ENCODE results near the gene ORAI1.

ORAI1 gene

DNA sequence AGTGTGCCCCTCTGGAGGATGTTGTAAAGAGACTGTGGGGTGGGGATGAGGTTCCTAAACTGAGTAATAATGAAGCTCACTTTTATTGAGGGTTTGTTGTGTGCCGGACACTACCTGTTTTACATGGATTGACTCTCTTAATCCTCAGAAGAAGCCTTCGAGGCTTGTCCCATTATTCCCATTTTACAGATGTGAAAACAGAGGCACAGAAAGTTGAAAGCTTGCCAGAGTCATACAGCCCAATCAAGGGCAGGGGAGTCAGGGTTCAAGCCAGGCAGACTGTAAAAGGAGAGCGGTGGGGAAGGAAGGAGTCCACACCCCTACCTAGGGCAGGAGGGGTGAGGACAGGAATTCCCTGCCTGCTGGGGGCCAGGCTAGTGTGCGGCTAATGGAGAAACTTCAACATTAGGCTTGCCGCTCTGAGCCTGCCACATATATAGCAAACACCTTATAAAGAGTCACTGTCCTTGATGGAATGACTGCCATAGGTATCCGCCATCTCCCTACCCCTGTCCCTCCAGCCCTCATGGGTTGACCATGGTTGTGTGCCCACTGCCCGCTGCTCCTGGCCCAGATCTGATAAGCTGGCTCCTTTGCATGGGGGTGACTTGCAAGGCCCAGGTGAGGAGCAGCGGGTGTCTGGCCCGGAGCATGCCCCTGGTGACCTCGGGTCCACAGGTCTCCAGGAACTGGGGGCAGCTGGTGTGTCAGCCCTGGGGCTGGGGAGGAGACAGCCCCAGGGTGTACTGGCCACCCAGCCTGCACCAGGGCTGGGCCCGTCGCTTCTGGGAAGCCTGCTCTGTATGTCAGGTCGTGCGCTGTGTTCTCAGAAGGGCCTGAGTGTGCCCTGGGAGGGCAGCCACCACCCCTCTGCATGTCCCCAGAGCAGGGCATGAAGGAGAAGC lies 12.2 kb downstream of the ORAI1 start:
- H3K4me3 ChIP-seq (ENCODE audit: low read depth, low read length), result no peak overlapping the region
- no peak for DNase-seq (ENCODE audit: low read depth)
- TF ChIP-seq, protein P1, sequence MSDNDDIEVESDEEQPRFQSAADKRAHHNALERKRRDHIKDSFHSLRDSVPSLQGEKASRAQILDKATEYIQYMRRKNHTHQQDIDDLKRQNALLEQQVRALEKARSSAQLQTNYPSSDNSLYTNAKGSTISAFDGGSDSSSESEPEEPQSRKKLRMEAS (IDR thresholded peaks at IDR 0.05; ENCODE audit: low read depth, low read length), result no peak
- no peak for TF ChIP-seq POLR2A (IDR thresholded peaks at IDR 0.05; ENCODE audit: extremely low read depth, insufficient read length)
- TF ChIP-seq, protein P2, sequence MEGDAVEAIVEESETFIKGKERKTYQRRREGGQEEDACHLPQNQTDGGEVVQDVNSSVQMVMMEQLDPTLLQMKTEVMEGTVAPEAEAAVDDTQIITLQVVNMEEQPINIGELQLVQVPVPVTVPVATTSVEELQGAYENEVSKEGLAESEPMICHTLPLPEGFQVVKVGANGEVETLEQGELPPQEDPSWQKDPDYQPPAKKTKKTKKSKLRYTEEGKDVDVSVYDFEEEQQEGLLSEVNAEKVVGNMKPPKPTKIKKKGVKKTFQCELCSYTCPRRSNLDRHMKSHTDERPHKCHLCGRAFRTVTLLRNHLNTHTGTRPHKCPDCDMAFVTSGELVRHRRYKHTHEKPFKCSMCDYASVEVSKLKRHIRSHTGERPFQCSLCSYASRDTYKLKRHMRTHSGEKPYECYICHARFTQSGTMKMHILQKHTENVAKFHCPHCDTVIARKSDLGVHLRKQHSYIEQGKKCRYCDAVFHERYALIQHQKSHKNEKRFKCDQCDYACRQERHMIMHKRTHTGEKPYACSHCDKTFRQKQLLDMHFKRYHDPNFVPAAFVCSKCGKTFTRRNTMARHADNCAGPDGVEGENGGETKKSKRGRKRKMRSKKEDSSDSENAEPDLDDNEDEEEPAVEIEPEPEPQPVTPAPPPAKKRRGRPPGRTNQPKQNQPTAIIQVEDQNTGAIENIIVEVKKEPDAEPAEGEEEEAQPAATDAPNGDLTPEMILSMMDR (IDR thresholded peaks at IDR 0.05; ENCODE audit: low read depth, low read length), result no peak

DNA sequence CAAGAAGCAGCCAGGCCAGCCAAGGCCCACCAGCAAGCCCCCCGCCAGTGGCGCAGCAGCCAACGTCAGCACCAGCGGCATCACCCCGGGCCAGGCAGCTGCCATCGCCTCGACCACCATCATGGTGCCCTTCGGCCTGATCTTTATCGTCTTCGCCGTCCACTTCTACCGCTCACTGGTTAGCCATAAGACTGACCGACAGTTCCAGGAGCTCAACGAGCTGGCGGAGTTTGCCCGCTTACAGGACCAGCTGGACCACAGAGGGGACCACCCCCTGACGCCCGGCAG lies 15.0 kb downstream of the ORAI1 start:
- DNase-seq (ENCODE audit: low read depth), result no peak
- H3K4me3 ChIP-seq (ENCODE audit: low read depth, low read length), result no peak overlapping the region

DNA sequence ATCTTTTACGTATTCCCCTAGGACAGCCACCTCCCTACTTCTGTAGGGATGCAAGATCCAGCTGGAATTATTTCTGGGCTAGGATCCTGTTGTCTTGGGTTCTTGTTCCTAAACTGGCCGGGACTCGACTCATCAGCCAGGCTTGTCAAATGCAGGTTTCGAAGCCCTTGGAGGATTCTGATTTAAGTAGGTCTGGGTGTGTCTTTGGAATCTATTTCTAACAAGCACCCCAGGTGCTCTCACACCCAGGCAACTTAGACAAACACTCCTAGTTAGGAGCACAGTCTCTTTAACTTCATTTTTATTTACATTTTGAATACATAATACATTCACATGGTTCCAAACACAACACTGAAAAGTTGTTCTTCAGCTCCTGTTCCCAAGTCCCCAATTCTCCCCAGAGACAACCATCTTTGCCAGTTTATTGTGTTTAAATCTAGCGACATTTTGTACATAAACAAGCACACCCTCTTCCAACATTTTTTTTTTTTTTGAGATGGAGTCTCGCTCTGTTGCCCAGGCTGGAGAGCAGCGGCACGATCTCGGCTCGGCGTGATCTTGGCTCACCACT lies 22.2 kb downstream of the ORAI1 start:
- DNase-seq (ENCODE audit: low read depth), result no peak
- TF ChIP-seq POLR2A (IDR thresholded peaks at IDR 0.05; ENCODE audit: extremely low read depth, insufficient read length), result no peak
- TF ChIP-seq, protein P1 (IDR thresholded peaks at IDR 0.05; ENCODE audit: low read depth, low read length), result no peak
- H3K4me3 ChIP-seq (ENCODE audit: low read depth, low read length), result no peak overlapping the region

More for the DNA sequence above, 15.0 kb downstream of the ORAI1 start:
- TF ChIP-seq, protein P1 (IDR thresholded peaks at IDR 0.05; ENCODE audit: low read depth, low read length), result no peak
- TF ChIP-seq POLR2A (IDR thresholded peaks at IDR 0.05; ENCODE audit: extremely low read depth, insufficient read length) (no peak), MYC (IDR thresholded peaks at IDR 0.05; ENCODE audit: low read depth, low read length) (no peak)
- TF ChIP-seq, protein P2 (IDR thresholded peaks at IDR 0.05; ENCODE audit: low read depth, low read length), result no peak

DNA sequence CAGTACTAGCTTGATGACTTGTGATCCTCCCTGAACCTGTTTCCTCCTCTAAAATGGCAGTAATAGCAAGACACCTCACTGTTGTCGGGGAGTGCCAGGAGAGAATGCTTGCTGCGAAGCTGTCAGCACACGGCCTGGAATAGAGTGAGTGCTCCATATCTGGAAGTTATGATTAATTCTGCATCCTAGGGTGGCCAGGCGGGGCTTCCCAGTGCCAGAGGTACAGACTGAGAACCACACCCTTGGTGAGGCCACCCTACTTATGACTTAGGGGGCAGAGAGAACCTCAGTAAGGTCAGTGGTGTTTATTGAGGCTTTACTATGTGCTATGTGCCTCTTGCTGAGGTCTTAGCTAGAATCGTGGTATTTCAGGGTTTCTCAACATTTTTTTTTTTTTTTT lies 23.0 kb downstream of the ORAI1 start:
- TF ChIP-seq POLR2A (IDR thresholded peaks at IDR 0.05; ENCODE audit: extremely low read depth, insufficient read length) (no peak), MYC (IDR thresholded peaks at IDR 0.05; ENCODE audit: low read depth, low read length) (no peak)
- TF ChIP-seq, protein P1 (IDR thresholded peaks at IDR 0.05; ENCODE audit: low read depth, low read length), result no peak
- TF ChIP-seq, protein P2 (IDR thresholded peaks at IDR 0.05; ENCODE audit: low read depth, low read length), result no peak
- no peak overlapping the region for H3K4me3 ChIP-seq (ENCODE audit: low read depth, low read length)

DNA sequence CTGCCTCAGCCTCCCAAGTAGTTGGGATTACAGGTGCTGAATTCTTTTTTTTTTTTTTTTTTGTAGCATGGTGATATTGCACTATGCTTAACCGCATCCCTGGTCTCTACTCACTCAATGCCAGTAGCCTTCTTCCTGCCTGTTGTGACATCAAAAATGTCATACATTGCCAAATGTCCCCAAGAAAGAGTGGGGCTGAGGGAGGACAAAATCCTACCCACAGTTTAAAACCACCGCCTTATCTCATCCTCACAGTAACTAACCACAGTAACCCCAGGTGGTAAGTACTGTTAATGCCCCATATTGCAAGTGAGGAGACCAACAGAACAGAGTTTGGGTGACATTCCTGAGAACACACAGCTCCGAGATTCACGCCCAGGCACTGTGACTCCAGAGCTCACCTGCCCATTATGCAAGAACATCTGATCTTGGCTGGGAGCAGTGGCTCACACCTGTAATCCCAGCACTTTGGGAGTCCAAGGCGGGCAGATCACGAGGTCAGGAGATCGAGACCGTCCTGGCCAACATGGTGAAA lies 23.6 kb downstream of the ORAI1 start:
- peak; percentile 91 for TF ChIP-seq MYC (IDR thresholded peaks at IDR 0.05; ENCODE audit: low read depth, low read length)
- TF ChIP-seq, protein P1 (IDR thresholded peaks at IDR 0.05; ENCODE audit: low read depth, low read length), result peak; percentile 68
- TF ChIP-seq, protein P2 (IDR thresholded peaks at IDR 0.05; ENCODE audit: low read depth, low read length), result no peak
- DNase-seq (ENCODE audit: low read depth), result peak; percentile 100
- H3K4me3 ChIP-seq (ENCODE audit: low read depth, low read length), result no peak overlapping the region

More for the DNA sequence above, 23.0 kb downstream of the ORAI1 start:
- peak; percentile 90 for DNase-seq (ENCODE audit: low read depth)

DNA sequence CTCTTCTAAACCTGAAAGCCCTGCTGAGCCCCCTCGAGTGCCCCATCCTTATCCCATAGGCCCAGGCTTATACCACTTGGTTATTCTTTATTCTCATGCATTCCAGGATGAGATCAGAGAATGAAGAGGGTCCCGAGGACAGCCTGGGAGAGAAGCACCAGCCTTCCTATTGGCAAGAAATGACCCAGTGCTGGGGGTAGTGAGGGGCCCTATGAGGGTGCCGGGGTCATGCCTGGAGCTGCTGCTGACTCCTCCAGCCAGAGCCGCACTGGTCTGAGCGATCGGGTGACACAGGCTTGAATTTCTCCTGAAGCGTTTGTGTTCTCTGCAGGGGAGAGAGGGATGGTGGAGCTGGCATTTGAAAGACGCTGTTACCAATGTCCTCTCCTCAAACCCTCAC lies 25.0 kb downstream of the ORAI1 start:
- H3K4me3 ChIP-seq (ENCODE audit: low read depth, low read length), result no peak overlapping the region
- DNase-seq (ENCODE audit: low read depth), result no peak
- TF ChIP-seq POLR2A (IDR thresholded peaks at IDR 0.05; ENCODE audit: extremely low read depth, insufficient read length), result no peak
- TF ChIP-seq, protein P1 (IDR thresholded peaks at IDR 0.05; ENCODE audit: low read depth, low read length), result no peak
- no peak for TF ChIP-seq MYC (IDR thresholded peaks at IDR 0.05; ENCODE audit: low read depth, low read length)
- TF ChIP-seq, protein P2 (IDR thresholded peaks at IDR 0.05; ENCODE audit: low read depth, low read length), result no peak

All from NB4 (cell line).